ENCODE measurements around the gene POLR2B. TPM values are rescaled to one million over a fixed set of nuclear protein-coding genes. Genes with fewer than 3 reads are reported as not detected.

Gene POLR2B
- total RNA-seq, 1 donor from 2014 or later = 118 TPM

- no peaks in the 10 kb centered on the region for H3K36me3 Mint-ChIP-seq (ENCODE audit: low read depth)
- no peaks in the 10 kb centered on the region for H3K4me1 Mint-ChIP-seq
- no peak for TF ChIP-seq CTCF (IDR thresholded peaks at IDR 0.05)
- no peaks in the 10 kb centered on the region for H3K27me3 Mint-ChIP-seq
- no peak for ATAC-seq (ENCODE audit: low read depth)
- intact Hi-C loops (cut with micrococcal nuclease) = no loop called here
- no peaks in the 10 kb centered on the region for H3K9me3 Mint-ChIP-seq
- no peak overlapping the region for H3K27ac Mint-ChIP-seq
- H3K4me3 Mint-ChIP-seq = no peak overlapping the region
- DNase-seq = no peak
- ChIA-PET CTCF (no interaction called here), POLR2A (no interaction called here)
These were observed 86.4 kb downstream of the POLR2B start for GRCh38 chr4:57064811-57065711.

- DNase-seq (no peak), ATAC-seq (ENCODE audit: low read depth) (no peak)
- Mint-ChIP-seq H3K4me3 (no peak overlapping the region), H3K36me3 (ENCODE audit: low read depth) (no peaks in the 10 kb centered on the region), H3K9me3 (no peaks in the 10 kb centered on the region), H3K27me3 (no peaks in the 10 kb centered on the region), H3K27ac (no peak overlapping the region), H3K4me1 (no peaks in the 10 kb centered on the region)
- ChIA-PET CTCF (no interaction called here), POLR2A (no interaction called here)
- intact Hi-C loops (cut with micrococcal nuclease) = no loop called here
- no peak for TF ChIP-seq CTCF (IDR thresholded peaks at IDR 0.05)
These were observed 87.2 kb downstream of the POLR2B start for GRCh38 chr4:57065730-57066482.

- no peak for ATAC-seq (ENCODE audit: low read depth)
- H3K9me3 Mint-ChIP-seq = no peaks in the 10 kb centered on the region
- DNase-seq = no peak
- H3K4me3 Mint-ChIP-seq = no peak overlapping the region
- no peaks in the 10 kb centered on the region for H3K4me1 Mint-ChIP-seq
- ChIA-PET CTCF (no interaction called here), POLR2A (interaction anchor here (0.5 kb wide), 1 partner anchor 89 kb away, joined by 7 read pairs; no protein-coding TSS in a partner anchor)
- intact Hi-C loops (cut with micrococcal nuclease) = no loop called here
- no peak overlapping the region for H3K27ac Mint-ChIP-seq
- TF ChIP-seq CTCF (IDR thresholded peaks at IDR 0.05) = no peak
- H3K27me3 Mint-ChIP-seq = no peaks in the 10 kb centered on the region
- no peaks in the 10 kb centered on the region for H3K36me3 Mint-ChIP-seq (ENCODE audit: low read depth)
These were observed 89.7 kb downstream of the POLR2B start for GRCh38 chr4:57068237-57068981.

- Mint-ChIP-seq H3K4me1 (no peaks in the 10 kb centered on the region), H3K27ac (no peak overlapping the region), H3K9me3 (no peaks in the 10 kb centered on the region), H3K36me3 (ENCODE audit: low read depth) (no peaks in the 10 kb centered on the region), H3K4me3 (no peak overlapping the region), H3K27me3 (peaks cover 6% of the 10 kb centered on the region)
- intact Hi-C loops (cut with micrococcal nuclease) = no loop called here
- DNase-seq (no peak), ATAC-seq (ENCODE audit: low read depth) (no peak)
- no peak for TF ChIP-seq CTCF (IDR thresholded peaks at IDR 0.05)
- ChIA-PET POLR2A (no interaction called here), CTCF (no interaction called here)
These were observed 91.8 kb downstream of the POLR2B start for GRCh38 chr4:57070461-57070860.

- H3K36me3 Mint-ChIP-seq (ENCODE audit: low read depth) = no peaks in the 10 kb centered on the region
- H3K27me3 Mint-ChIP-seq = peaks cover 7% of the 10 kb centered on the region
- no peak overlapping the region for H3K4me3 Mint-ChIP-seq
- DNase-seq (no peak), ATAC-seq (ENCODE audit: low read depth) (no peak)
- POLR2A ChIA-PET = no interaction called here
- intact Hi-C loops (cut with micrococcal nuclease) = no loop called here
- TF ChIP-seq CTCF (IDR thresholded peaks at IDR 0.05) = no peak
- H3K9me3 Mint-ChIP-seq = no peaks in the 10 kb centered on the region
- CTCF ChIA-PET = no interaction called here
- no peaks in the 10 kb centered on the region for H3K4me1 Mint-ChIP-seq
- no peak overlapping the region for H3K27ac Mint-ChIP-seq
These were observed 92.6 kb downstream of the POLR2B start for GRCh38 chr4:57071326-57071725.

Data from activated B cell treated with CpG ODN at 0.5 μM for 24 hours (primary cell).